Endometrial microvascular endothelial cells (primary cell): ENCODE measurements around the gene RNF213. TPM values are rescaled to one million over a fixed set of nuclear protein-coding genes. Genes with fewer than 3 reads are reported as not detected.
"Not testable (repeated sequence)": the region's sequence is repeated elsewhere in the genome, so short reads cannot be mapped to it uniquely, and the experiment has no call there.

ENCODE experiments used
- in situ Hi-C: cut with HindIII; loops from 2 replicates; pipeline ENCODE4 v1.10.0; 2017; ENCODE audit warnings: low sequenced_read_pairs, low pct_unique_long_range_greater_than_20kb; ENCODE audit errors: inconsistent ontology term
- total RNA-seq: library from RNA; depleted of rRNA; stranded (reverse); fragments of >200 nt; gene quantifications from one replicate; pipeline ENCODE4 v1.2.3, GENCODE V29; 2015; ENCODE audit errors: inconsistent ontology term

Gene RNF213
- total RNA-seq, 1 donor from 2014 or later = 80.8 TPM

DNA sequence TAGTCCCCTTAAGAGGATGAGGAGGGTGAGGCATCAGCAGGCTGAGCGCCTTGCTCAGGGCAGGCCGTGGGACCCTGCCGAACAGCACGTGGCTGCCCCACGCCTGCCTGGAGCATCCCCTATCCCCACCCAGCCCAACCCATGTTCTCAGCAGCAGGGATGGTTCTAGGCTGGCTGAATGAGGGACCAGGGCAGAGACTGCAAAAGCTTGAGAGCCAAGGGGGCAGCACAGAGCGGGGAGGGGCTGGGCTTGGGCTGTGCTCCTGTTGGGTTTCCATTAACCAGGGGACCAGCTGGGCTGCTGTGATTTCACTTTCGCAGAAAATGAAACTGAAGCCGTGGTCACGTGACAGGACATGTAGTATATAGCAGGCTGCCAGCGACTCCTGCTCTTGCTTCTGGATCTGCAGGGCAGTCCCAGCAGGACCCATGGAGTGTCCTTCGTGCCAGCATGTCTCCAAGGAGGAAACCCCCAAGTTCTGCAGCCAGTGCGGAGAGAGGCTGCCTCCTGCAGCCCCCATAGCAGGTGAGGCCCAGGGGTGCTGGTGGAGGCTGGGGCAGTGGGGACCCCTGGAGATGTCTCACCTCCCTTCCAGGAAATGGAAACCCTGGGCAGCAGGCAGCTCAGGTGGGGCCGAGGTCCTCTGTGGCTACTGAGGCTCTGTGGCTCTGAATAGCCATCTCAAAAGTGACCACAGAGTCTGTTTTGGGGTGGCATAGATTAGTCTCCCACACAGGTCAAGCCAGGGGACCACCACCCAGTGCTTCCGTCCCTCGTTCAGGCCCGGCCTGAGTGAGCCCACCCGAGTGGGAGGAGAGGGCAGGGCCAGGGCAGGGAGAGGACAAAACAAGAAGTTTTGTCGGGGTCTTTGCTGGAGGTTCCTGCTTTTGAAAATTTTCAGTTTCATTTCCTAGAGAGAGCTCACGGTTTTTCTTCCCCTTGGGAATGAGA is 2.9 kb downstream of the RNF213 start:
- in situ Hi-C loops = no loop called here

DNA sequence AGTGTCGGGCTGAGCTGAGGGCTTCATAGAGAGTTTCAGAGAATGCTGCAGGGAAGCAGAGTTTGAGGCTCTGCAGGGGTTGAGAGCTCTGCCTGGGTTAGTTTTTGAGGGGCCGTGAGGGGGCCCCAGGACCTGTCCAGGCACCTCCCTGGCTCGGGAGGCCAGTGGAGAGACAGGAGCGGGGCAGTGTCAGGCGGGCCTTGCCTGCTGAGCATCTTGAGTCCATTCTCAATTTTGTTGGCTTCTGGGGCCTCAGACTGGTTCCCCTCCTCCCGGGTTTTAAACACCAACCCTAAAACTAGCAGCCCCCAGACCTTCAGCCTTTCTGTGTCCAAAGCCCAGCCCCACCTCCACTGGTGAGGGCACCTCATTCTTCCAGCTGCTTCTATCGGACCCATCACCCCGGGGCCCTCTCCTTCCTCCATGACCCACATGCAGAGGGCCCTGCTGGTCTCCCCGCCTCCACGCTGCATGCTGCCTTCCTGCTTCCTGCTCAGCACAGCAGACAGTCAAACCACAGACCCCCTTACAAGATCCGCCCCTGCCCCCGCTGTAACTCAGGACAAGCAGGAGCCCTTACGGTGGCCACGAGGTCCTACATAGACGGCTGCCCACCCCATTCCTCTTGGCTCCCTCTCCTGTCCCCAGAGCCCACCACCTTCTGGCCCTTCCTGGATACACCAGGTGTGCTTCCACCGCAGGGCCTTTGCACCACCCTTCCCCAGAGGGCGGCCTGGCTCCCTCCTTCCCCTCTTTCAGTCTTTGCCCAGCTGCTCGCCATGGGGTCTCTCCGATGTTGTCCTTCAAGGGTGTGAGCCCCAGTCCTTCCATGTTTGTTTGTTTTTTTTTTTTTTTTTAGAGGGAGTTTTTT is 3.8 kb downstream of the RNF213 start:
- in situ Hi-C loops = no loop called here

DNA sequence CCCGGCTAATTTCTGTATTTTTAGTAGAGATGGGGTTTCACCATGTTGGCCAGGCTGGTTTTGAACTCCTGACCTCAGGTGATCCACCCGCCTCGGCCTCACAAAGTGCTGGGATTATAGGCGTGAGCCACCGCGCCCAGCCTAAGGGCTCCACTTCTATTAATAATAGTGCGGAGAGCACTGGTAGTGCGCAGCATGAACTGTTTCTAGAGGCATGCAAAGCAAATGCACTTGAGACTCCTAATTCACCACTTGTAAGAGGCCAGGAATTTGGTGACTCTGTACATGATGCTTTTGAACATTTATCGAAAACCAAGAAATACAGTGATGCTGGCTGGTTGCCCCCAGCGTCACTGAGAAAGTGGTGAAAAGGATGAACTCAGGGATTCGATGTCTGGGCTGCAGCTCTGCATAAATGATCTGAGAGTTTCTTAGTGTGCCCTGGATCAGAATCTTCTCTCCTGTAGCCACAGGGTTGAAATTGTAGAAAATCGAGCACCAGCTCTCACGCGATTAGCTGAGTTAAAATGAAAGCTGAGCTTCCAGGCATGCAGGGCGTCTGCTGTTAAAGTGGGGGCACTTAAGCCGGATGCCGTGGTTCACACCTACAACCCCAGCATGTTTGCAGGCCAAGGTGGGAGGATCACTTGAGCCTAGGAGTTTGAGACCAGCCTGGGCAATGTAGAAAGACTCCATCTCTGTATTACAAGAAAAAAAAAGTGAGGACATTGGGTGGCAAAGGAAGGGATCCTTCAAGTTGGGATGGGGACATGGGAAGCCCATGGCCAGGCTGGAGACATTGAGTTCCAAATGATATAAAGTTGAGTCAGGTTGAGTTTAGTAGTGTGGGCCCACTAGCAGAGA is 4.8 kb downstream of the RNF213 start:
- in situ Hi-C loops = no loop called here

DNA sequence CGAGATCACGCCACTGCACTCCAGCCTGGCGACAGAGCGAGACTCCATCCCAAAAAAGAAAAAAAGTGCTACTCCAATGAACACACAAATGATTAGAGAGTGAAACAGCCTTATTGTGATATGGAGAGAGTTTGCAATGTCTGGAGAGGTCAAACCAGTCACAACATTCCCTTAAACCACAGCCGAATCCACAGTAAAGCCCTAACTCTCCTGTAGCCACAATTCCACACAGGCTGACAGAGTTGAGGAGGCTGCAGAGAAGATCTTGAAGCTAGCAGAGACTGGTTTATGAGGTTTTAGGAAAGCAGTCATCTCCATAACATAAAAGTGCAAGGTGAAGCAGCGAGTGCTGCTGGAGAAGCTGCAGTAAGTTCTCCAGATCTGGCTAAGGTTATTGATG is 6.7 kb downstream of the RNF213 start:
- in situ Hi-C loops = no loop called here

DNA sequence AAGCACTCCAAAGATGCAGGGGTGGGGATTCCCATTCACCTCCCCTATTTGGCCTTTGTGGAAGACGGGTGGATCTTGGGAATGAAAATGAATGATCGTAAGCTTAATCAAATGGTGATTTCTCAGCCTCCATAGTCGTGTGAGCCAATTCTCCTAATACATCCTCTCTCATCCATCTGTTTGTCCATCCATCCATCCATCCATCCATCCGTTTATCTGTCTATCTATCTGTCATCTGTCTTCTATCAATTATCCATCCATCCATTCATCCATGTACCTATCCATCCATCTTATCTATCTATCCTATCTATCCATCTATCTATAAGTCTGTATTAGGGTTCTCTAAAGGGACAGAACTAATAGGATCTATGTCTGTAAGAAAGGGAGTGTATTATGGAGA is 7.8 kb downstream of the RNF213 start:
- in situ Hi-C loops = no loop called here

DNA sequence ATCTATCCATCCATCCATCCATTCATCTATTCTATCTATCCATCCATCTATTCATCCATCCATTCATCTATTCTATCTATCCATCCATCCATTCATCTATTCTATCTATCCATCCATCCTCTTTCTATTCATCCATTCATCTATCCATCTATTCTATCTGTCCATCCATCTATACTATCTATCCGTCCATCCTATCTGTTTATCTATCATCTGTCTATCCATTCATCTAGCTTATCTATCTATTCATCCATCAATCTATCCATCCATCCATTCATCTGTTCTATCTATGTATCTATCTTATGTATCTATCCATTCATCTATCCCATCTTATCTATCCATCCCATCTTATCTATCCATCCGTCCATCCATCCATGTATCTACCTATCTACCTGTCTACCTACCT is 8.8 kb downstream of the RNF213 start:
- in situ Hi-C loops = no loop called here

DNA sequence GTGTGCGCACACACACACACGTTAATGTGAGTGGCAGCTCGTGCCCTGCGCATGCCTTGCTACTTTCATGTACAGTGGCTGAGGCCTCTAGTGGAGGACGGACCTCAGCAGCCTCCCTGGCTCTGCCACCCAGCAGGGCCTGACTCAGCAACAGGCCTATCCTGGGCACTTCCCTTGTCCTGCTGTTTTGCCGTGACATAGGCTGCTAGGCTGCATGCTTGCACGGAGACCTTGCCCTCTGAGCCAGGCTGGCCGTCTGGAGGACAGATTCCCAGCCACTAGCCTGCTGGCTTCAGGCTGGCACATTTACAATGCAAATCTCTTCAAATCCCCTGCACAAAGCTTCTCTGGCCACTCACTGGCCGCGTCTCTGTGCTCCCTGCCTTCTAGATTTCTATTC is 9.5 kb downstream of the RNF213 start:
- in situ Hi-C loops = no loop called here

DNA sequence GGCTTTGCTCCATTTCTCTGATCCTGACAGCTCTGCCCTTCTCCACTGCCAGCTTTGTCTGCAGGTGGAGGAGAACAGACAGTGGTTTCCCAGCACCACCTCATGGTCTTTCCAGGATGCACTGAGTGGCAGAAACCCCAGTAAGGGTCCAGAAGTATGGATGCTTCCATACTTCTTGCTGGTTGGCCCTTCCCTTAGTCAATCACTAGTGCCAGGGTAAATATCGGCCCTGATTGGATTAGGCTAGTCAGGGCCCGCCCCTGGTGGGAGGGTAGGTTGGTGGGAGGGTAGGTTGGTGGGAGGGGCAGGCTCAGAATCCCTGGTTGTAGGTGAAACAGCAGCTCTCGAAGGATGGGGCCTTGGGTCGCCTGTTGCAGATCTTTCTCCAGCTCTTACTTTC is 10.2 kb downstream of the RNF213 start:
- in situ Hi-C loops = no loop called here

DNA sequence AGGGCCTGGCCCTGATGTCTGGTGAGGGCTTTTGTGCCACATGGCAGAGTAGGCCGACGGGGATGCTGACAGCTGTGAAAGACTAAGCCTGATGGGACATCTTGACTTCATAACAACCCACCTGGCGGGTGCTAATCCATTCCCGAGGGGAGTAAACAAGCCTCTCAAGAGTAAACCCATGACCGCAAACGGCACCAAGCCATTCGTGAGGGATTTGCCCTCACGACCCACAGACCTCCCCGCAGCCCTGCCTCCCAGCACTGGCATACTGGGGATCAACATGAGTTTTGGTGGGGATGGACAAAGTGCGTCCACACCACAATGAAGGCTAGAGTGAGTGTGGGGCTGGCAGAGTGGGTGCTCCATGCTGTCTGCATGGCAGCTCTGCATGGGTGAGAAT is 11.7 kb downstream of the RNF213 start:
- in situ Hi-C loops = no loop called here

DNA sequence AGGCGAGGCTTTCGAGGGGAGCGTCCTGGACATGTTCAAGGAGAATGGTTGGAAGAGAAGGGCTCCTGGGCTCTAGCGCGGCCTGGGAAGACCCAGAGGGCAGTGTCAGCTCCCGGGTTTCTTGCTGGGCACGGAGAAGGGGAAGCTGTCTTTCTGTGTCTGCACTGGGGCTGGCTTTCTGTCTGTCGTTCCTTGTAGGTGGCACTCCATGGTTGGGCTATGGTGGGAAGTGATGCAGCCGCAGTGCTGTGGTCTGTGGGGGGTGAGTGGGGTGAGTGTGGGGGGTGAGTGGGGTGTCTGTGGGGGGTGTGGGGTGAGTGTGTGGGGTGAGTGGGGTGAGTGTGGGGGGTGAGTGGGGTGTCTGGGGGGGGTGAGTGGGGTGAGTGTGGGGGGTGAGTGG is 13.7 kb downstream of the RNF213 start:
- in situ Hi-C loops = no loop called here

DNA sequence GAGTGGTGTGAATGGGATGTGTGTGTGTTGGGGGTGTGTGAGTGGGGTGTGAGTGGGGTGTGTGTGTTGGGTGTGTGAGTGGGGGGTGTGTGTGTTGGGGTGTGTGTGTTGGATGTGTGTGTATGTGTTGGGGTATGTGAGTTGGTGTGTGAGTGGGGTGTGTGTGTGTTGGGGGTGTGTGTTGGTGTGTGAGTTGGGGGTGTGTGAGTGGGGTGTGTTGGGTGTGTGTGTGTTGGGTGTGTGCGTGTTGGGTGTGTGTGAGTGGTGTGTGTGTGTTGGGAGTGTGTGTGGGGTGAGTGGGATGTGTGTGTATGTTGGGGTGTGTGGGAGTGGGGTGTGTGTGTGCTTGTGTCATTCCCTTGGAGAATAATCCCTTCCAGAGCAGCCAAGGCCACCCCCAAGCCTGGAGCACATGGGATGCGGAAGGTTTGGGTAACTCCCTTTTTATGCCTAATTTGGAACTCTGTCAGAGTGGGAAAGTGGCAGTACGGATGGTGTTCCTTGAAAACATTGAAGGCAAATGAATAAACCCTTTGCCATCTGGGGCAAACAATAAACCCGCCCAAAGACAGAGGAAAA is 14.3 kb downstream of the RNF213 start:
- in situ Hi-C loops = no loop called here

DNA sequence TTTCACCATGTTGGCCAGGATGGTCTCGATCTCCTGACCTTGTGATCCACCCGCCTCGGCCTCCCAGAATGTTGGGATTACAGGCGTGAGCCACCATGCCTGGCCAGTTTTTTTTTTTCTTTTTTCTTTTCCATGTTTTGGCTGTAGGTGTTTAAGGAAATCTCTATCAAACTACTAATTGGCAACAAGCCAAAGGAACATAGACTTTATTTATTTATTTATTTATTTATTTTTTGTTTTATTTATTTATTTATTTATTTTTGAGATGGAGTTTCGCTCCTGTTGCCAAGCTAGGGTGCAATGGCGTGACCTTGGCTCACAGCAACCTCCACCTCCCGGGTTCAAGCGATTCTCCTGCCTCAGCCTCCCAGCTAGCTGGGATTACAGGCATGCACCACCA is 15.2 kb downstream of the RNF213 start:
- in situ Hi-C loops = not testable (repeated sequence)

DNA sequence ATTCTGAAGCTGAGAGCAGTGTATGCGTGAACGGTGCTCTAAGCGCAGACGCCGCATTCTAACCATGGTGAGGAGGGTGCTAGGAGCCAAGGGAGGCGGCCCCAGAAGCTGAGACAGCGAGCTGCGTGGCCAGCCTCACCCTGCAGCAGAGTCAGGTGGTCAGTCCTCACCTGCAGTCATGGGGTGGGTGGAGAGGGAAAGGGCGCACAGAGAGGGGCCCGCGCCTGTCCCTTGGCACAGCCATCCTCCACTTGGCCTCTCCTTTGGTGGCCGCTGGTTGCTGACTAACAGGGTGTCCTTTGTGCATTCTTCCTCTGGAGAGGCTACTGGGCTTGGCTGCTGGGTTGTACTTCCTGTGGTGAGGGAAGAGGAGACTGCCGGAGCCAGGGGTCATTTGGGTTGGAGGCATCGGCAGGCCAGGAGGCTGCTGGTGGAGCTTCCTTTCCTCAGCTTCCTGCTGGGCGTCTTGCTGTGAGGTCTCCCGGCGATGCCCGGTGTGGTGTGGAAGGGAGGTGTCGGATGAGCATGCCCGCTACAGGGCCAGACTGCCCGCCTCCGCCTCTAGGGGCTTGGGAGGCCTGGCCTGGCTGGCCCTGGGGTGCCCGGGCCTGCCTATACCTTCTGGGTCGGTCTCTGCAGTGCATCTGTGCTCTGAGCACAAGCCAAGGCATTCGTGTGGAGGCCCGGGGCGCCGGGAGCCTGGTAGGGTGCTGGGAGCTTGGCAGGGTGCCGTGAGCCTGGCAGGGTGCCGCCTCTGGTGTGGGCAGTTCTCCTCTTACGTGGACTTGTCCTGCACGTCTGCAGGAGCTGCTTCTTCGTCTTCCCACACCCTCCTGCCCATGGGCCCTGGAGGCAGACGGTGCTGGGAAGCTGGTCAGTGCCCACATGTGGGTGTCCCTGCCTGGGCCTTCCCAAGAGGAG is 17.4 kb downstream of the RNF213 start:
- in situ Hi-C loops = no loop called here

DNA sequence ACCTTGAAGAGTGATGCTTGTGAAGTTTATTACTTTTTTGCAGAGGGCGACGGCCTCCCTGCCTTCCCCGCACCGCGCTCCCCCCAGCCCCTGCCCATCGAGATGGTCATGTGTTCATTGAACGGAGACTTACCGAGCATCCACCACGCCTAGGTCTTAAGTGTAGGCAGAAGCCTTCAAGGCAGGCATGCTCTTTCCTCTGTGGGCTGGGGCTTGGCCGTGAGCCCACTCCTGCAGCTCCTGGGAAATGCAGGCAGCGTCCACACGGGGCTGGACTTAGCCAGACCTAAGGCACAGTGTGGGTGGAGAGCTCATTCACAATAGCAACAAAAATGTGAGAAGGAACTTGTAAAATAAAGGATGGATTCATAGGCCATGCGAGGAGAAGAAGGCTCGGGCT is 19.2 kb downstream of the RNF213 start:
- in situ Hi-C loops = no loop called here

DNA sequence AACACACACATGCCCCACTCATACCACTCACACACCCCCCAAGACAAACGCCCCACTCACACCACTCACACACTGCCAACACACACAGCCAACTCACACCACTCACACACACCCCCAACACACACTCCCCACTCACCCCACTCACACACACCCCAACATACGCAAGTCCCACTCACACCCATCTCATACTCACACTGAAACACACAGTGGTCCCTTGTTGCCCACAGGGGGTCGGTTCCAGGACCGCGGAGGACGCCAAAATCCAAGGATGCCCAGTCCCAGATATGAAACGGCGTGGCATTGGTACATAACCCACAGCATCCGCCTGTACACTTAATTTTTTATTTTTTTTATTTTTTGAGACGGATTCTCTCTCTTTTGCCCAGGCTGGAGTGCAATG is 20.9 kb downstream of the RNF213 start:
- in situ Hi-C loops = no loop called here

DNA sequence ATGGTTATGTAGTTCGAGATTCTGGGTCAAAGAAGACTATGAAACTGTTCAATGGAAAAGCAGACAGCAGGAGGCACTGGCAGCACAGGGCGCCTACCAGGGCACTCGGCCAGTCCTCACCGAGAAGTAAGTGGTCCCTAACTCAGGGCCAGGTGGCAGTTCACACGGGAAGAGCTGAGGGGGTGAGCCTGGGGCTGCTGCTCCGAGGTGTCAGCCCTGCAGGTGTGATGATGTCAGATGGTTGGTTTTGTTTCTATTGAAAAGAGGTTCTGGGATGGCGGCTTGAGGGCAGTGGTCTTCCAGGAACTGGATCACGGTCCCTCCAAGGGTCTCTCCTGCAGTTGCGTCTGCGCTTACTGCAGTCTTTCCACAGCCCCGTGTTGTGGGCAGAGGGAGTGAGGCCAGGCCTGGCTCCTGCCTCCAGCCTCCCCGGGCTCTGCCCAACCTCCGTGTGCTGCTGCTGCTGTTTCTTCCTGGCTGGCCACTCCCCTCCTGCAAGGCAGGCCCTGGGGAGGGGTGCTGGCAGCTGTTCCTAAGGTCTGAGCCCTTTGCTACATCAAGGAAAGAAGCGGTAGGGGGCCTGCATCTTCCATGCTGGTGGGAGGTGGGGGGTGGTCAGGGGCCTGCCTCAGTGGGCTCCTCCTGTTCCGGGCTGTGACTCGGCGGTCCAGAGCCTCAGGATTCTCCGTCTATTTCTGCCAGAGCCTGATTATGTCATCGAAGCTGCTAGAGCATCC is 22.6 kb downstream of the RNF213 start:
- in situ Hi-C loops = no loop called here

DNA sequence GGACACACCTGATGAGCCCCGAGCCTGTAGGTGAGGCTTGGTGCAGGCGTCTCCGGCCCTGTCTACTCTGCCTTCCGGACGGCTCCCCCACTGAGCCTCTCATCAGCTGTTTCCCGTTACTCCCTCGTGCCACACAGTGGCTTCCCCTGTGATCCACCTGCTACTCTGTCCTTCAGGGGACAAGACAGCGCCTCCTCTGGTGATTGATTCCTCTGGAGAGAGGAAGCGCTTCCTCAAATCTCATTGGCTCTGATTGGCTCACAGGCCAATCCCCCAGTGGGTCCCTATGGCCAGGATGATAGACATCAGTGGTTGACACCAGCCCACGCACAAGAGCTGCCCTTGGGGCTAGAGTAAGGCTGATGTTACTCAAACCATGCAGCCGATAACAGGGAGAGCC is 24.0 kb downstream of the RNF213 start:
- in situ Hi-C loops = no loop called here
